Glutamatergic neuron (in vitro differentiated cells): Measurements from ENCODE around the gene ADAMTS7. TPM values are rescaled to one million over a fixed set of nuclear protein-coding genes. Genes with fewer than 3 reads are reported as not detected.

Experiments
- DNase-seq: peaks from one replicate; pipeline ENCODE4 v3.0.0; 2022
- H3K27ac Mint-ChIP-seq: one replicate; pipeline ENCODE4 v1.8.0; 2020; ENCODE audit warnings: mild to moderate bottlenecking, mixed read lengths, inconsistent platforms; ENCODE audit not compliant: unreplicated experiment
- H3K27me3 Mint-ChIP-seq: one replicate; pipeline ENCODE4 v1.8.0; 2020; ENCODE audit warnings: mild to moderate bottlenecking, moderate library complexity, mixed read lengths, inconsistent platforms; ENCODE audit not compliant: unreplicated experiment
- H3K36me3 Mint-ChIP-seq: one replicate; pipeline ENCODE4 v1.8.0; 2020; ENCODE audit warnings: mild to moderate bottlenecking, mixed read lengths, inconsistent platforms; ENCODE audit not compliant: unreplicated experiment
- H3K4me1 Mint-ChIP-seq: one replicate; pipeline ENCODE4 v1.8.0; 2020; ENCODE audit warnings: mild to moderate bottlenecking, low read depth, mixed read lengths, inconsistent platforms; ENCODE audit not compliant: unreplicated experiment
- H3K4me3 Mint-ChIP-seq: one replicate; pipeline ENCODE4 v1.8.0; 2020; ENCODE audit warnings: mild to moderate bottlenecking, mixed read lengths, inconsistent platforms; ENCODE audit not compliant: unreplicated experiment
- H3K9me3 Mint-ChIP-seq: one replicate; pipeline ENCODE4 v1.8.0; 2020; ENCODE audit warnings: mild to moderate bottlenecking, moderate library complexity, mixed read lengths, inconsistent platforms; ENCODE audit not compliant: unreplicated experiment
- CTCF ChIP-seq: fragments of 200-600 bp; sonication (generic); IDR thresholded peaks from one replicate; pipeline ENCODE4 v1.5.0; 2021; ENCODE audit not compliant: partially characterized antibody, unreplicated experiment
- total RNA-seq: library from RNA; stranded (reverse); fragmentation: NEBNext Ultra II Directional; extraction: Animal tissue kit (Norgen Biotek cat#: 25700); gene quantifications from one replicate; pipeline ENCODE4 v1.2.1, GENCODE V29; 2021; ENCODE audit not compliant: unreplicated experiment

The ADAMTS7 gene
- total RNA-seq, 1 donor from 2014 or later: 181 TPM

DNA sequence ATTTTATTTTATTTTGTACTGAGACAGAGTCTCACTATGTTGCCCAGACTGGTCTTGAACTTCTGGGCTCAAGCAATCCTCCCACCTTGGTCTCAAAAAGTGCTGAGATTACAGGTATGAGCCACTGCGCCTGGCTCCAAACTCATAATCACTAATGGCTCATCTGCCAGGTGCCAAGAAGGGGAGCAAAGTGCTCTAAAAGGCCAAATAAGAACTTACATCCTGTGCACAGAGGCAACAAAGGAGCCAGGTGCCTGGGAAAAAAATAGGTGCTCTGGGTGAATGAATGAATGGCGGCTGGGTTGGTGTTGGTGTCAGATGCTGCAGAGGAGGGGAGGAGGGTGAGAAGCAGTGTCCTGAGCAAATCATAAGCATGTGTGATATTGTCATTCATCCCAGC lies 25.9 kb upstream of the ADAMTS7 start:
- H3K27me3 Mint-ChIP-seq: peaks cover 2% of the 10 kb centered on the region
- peaks cover 2% of the 10 kb centered on the region for H3K9me3 Mint-ChIP-seq
- H3K27ac Mint-ChIP-seq: no peak overlapping the region
- H3K36me3 Mint-ChIP-seq: no peaks in the 10 kb centered on the region
- DNase-seq: no peak
- peaks cover 11% of the 10 kb centered on the region for H3K4me1 Mint-ChIP-seq
- no peak overlapping the region for H3K4me3 Mint-ChIP-seq
- TF ChIP-seq CTCF: no peak

GRCh38 chr15:78836333-78836732 lies 25.1 kb upstream of the ADAMTS7 start:
- no peak overlapping the region for H3K27ac Mint-ChIP-seq
- H3K9me3 Mint-ChIP-seq: peaks cover 1% of the 10 kb centered on the region
- peaks cover 9% of the 10 kb centered on the region for H3K4me1 Mint-ChIP-seq
- no peaks in the 10 kb centered on the region for H3K36me3 Mint-ChIP-seq
- no peak overlapping the region for H3K4me3 Mint-ChIP-seq
- TF ChIP-seq CTCF: no peak
- H3K27me3 Mint-ChIP-seq: peaks cover 2% of the 10 kb centered on the region
- DNase-seq: no peak

- Mint-ChIP-seq H3K9me3 (peaks cover 2% of the 10 kb centered on the region), H3K27me3 (no peaks in the 10 kb centered on the region), H3K27ac (no peak overlapping the region), H3K4me1 (no peaks in the 10 kb centered on the region), H3K36me3 (no peaks in the 10 kb centered on the region), H3K4me3 (no peak overlapping the region)
- no peak for DNase-seq
- no peak for TF ChIP-seq CTCF
Measured at GRCh38 chr15:78831229-78832207, 20.3 kb upstream of the ADAMTS7 start.

DNA sequence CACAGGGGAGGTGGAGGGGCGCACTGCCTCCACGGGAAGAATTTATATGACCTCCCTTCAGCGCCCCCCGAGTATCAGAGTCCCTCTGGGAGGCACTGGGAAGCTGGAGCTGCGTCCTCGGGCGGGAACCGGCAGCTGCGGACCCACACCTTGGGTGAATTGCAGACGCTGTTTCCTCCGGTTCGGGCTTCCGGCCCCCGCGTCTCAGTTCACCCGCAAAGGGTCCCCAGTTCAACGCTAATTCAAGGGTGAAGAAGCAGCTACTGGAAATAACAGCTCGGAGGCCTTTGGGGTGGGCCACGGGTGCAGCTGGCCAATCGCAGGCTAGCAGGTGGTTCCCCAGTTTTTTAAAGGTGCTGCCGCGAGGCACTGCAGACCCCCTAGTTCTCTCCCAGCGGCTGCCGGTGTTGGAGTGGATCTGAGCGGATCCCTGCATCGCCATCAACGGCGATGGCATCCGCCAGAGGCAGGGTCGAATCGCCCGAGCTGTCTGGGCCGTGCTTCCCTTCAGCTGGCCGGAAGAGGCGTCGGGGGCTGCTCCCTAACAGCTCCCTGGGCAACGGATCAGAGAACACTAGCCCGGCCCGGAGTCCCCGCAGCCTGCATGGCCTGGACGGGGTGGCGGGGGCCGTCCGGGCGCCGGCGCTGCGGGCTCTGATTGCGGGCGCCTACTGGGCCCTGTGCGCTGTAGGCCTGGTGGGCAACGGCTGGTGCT lies 19.4 kb upstream of the ADAMTS7 start:
- no peaks in the 10 kb centered on the region for H3K27me3 Mint-ChIP-seq
- no peak overlapping the region for H3K4me3 Mint-ChIP-seq
- H3K36me3 Mint-ChIP-seq: no peaks in the 10 kb centered on the region
- DNase-seq: no peak
- peaks cover 3% of the 10 kb centered on the region for H3K4me1 Mint-ChIP-seq
- TF ChIP-seq CTCF: no peak
- H3K9me3 Mint-ChIP-seq: peaks cover 2% of the 10 kb centered on the region
- no peak overlapping the region for H3K27ac Mint-ChIP-seq

GRCh38 chr15:78828920-78829319 lies 17.7 kb upstream of the ADAMTS7 start:
- H3K27ac Mint-ChIP-seq: no peak overlapping the region
- no peak overlapping the region for H3K4me3 Mint-ChIP-seq
- no peak for TF ChIP-seq CTCF
- H3K27me3 Mint-ChIP-seq: no peaks in the 10 kb centered on the region
- DNase-seq: no peak
- H3K9me3 Mint-ChIP-seq: peaks cover 4% of the 10 kb centered on the region
- H3K36me3 Mint-ChIP-seq: no peaks in the 10 kb centered on the region
- H3K4me1 Mint-ChIP-seq: peaks cover 3% of the 10 kb centered on the region
